H1 (cell line): ENCODE results near the gene UGT2B7. TPM values are rescaled to one million over a fixed set of nuclear protein-coding genes. Genes with fewer than 3 reads are reported as not detected.
"Not testable (repeated sequence)": the region's sequence is repeated elsewhere in the genome, so short reads cannot be mapped to it uniquely, and the experiment has no call there.

Source experiments
- CTCF ChIA-PET: fragments of 300-600 bp; sonication (Branson Sonifier 250); formaldehyde crosslinking; loops from one replicate; lab custom pipeline; 2021; ENCODE audit not compliant: partially characterized antibody; lab: Charles Lee
- POLR2A ChIA-PET: fragments of 300-600 bp; sonication (Branson Sonifier 250); formaldehyde crosslinking; loops from one replicate; lab custom pipeline; 2021; ENCODE audit warnings: inconsistent platforms; ENCODE audit not compliant: partially characterized antibody; lab: Charles Lee
- DNase-seq, 2 experiments: peaks; one replicate each; pipeline versions ENCODE4 v3.0.0 to v3.0.0-alpha.2; 2010 to 2022; ENCODE audit warnings: low spot score in 2 of 2, low read depth in 1 of 2, mixed read lengths in 1 of 2
- FAIRE-seq: peaks from 2 replicates; lab custom pipeline; 2011; peaks lifted over from hg19 to GRCh38; lab: Jason Lieb, UNC
- H2AFZ ChIP-seq: 2 replicates; pipeline ENCODE4 v1.8.1; 2012; ENCODE audit warnings: low read length, inconsistent platforms
- H2AK5ac ChIP-seq: 2 replicates; pipeline ENCODE4 v1.6.1; 2013; ENCODE audit warnings: low read depth, low read length
- H2BK120ac ChIP-seq: replicated peaks from 2 replicates; pipeline ENCODE3; 2013; ENCODE audit warnings: low read depth, low read length, inconsistent platforms
- H2BK12ac ChIP-seq: 2 replicates; pipeline ENCODE4 v1.6.1; 2013; ENCODE audit warnings: low read depth, low read length
- H2BK15ac ChIP-seq: 2 replicates; pipeline ENCODE4 v1.6.1; 2013; ENCODE audit warnings: low read length
- H2BK20ac ChIP-seq: 2 replicates; pipeline ENCODE4 v1.6.1; 2013; ENCODE audit warnings: low read length
- H2BK5ac ChIP-seq: 2 replicates; pipeline ENCODE4 v1.6.1; 2013; ENCODE audit warnings: low read depth, low read length
- H3K14ac ChIP-seq: 2 replicates; pipeline ENCODE4 v1.6.1; 2013; ENCODE audit warnings: inconsistent platforms; ENCODE audit not compliant: insufficient read length
- H3K18ac ChIP-seq: 2 replicates; pipeline ENCODE4 v1.6.1; 2013; ENCODE audit warnings: low read length; ENCODE audit errors: extremely low read depth
- H3K23ac ChIP-seq: 2 replicates; pipeline ENCODE4 v1.6.1; 2013; ENCODE audit warnings: inconsistent platforms; ENCODE audit not compliant: insufficient read length
- H3K23me2 ChIP-seq: 2 replicates; pipeline ENCODE4 v1.6.1; 2013; ENCODE audit warnings: low read depth, low read length
- H3K27ac ChIP-seq: 2 replicates; pipeline ENCODE4 v1.6.1; 2011; ENCODE audit warnings: low read depth, low read length, inconsistent platforms
- H3K27me3 ChIP-seq, 4 experiments: replicated peaks in 1 of 4; 1 replicate in 1 of 4; 2 replicates in 3 of 4; pipeline versions ENCODE4 v1.6.1 to v1.8.1; 2011 to 2013; ENCODE audit warnings: low read length in 3 of 4, mild to moderate bottlenecking in 3 of 4, inconsistent platforms in 2 of 4, mixed read lengths in 2 of 4, moderate library complexity in 1 of 4; ENCODE audit not compliant: control insufficient read depth in 3 of 4, insufficient read depth in 3 of 4; ENCODE audit errors: extremely low read depth in 1 of 4
- H3K36me3 ChIP-seq, 4 experiments: 2 replicates each; pipeline versions ENCODE4 v1.6.1 to v1.8.1; 2011 to 2013; ENCODE audit warnings: mild to moderate bottlenecking in 4 of 4, low read length in 3 of 4, moderate library complexity in 2 of 4, control low read depth in 1 of 4, inconsistent platforms in 1 of 4; ENCODE audit not compliant: insufficient read depth in 4 of 4, control insufficient read depth in 2 of 4
- H3K4ac ChIP-seq: replicated peaks from 2 replicates; pipeline ENCODE3; 2013; ENCODE audit warnings: low read length, low read depth, mixed read lengths, inconsistent platforms; ENCODE audit not compliant: insufficient read length
- H3K4me1 ChIP-seq, 4 experiments: replicated peaks in 1 of 4; 1 replicate in 1 of 4; 2 replicates in 3 of 4; pipeline versions ENCODE4 v1.6.1 to v1.8.1; 2011 to 2013; ENCODE audit warnings: low read length in 3 of 4, inconsistent platforms in 2 of 4, mixed read lengths in 1 of 4; ENCODE audit not compliant: insufficient read depth in 4 of 4, control insufficient read depth in 3 of 4
- H3K4me2 ChIP-seq, 2 experiments: 2 replicates each; pipeline versions ENCODE4 v1.6.1 to v1.8.1; 2011 to 2013; ENCODE audit warnings: low read depth in 2 of 2, low read length in 2 of 2, control low read depth in 1 of 2, inconsistent platforms in 1 of 2, mild to moderate bottlenecking in 1 of 2; ENCODE audit not compliant: insufficient read depth in 1 of 2
- H3K4me3 ChIP-seq, 4 experiments: fragments of 200-600, 300-600 bp in 1 of 4; sonication (generic), shearing (Covaris generic), sonication (Bioruptor Twin) in 1 of 4; 2 replicates each; pipeline versions ENCODE4 v1.5.1 to v1.8.1; 2011 to 2016; ENCODE audit warnings: low read length in 4 of 4, low read depth in 3 of 4, control low read depth in 2 of 4, inconsistent platforms in 2 of 4, mild to moderate bottlenecking in 2 of 4, mixed read lengths in 1 of 4, moderate library complexity in 1 of 4; ENCODE audit not compliant: insufficient read depth in 2 of 4; ENCODE audit errors: extremely low read depth in 1 of 4
- H3K56ac ChIP-seq: replicated peaks from 2 replicates; pipeline ENCODE3; 2013; ENCODE audit warnings: low read depth, mild to moderate bottlenecking, mixed read lengths, low read length, inconsistent platforms; ENCODE audit not compliant: insufficient read length
- H3K79me1 ChIP-seq: 2 replicates; pipeline ENCODE4 v1.6.1; 2013; ENCODE audit warnings: low read depth, low read length, control low read depth
- H3K79me2 ChIP-seq, 2 experiments: 2 replicates each; pipeline versions ENCODE4 v1.6.1 to v1.8.1; 2012 to 2013; ENCODE audit warnings: low read length in 2 of 2, mild to moderate bottlenecking in 2 of 2, inconsistent platforms in 1 of 2; ENCODE audit not compliant: insufficient read depth in 2 of 2, control insufficient read depth in 1 of 2
- H3K9ac ChIP-seq, 4 experiments: replicated peaks in 1 of 4; 1 replicate in 1 of 4; 2 replicates in 3 of 4; pipeline versions ENCODE4 v1.6.1 to v1.8.1; 2011 to 2013; ENCODE audit warnings: low read depth in 3 of 4, low read length in 3 of 4, control low read depth in 2 of 4, mild to moderate bottlenecking in 2 of 4, moderate library complexity in 2 of 4, inconsistent platforms in 1 of 4; ENCODE audit errors: extremely low read depth in 1 of 4
- H3K9me3 ChIP-seq, 2 experiments: 2 replicates each; pipeline versions ENCODE4 v1.6.1 to v1.8.1; 2012 to 2013; ENCODE audit warnings: mild to moderate bottlenecking in 2 of 2, moderate library complexity in 2 of 2, control low read depth in 1 of 2, inconsistent platforms in 1 of 2, low read depth in 1 of 2, low read length in 1 of 2, mixed read lengths in 1 of 2; ENCODE audit not compliant: insufficient read depth in 2 of 2
- H4K20me1 ChIP-seq, 2 experiments: replicated peaks in 1 of 2; 2 replicates each; pipeline versions ENCODE3 to v1.8.1; 2011 to 2013; ENCODE audit warnings: inconsistent platforms in 2 of 2, low read length in 2 of 2, mild to moderate bottlenecking in 1 of 2; ENCODE audit not compliant: insufficient read depth in 2 of 2, control insufficient read depth in 1 of 2
- H4K5ac ChIP-seq: 2 replicates; pipeline ENCODE4 v1.6.1; 2013; ENCODE audit warnings: low read length, low read depth, mixed read lengths, inconsistent platforms; ENCODE audit not compliant: insufficient read length
- H4K8ac ChIP-seq: 2 replicates; pipeline ENCODE4 v1.8.0; 2013; ENCODE audit warnings: mild to moderate bottlenecking, moderate library complexity, low read length, inconsistent platforms; ENCODE audit not compliant: insufficient read depth; ENCODE audit errors: extremely low read depth
- H4K91ac ChIP-seq: replicated peaks from 2 replicates; pipeline ENCODE3; 2013; ENCODE audit warnings: low read length, mixed read lengths, inconsistent platforms; ENCODE audit not compliant: insufficient read length
- WGBS, 2 experiments: shearing (Covaris generic) in 1 of 2; methylation state at CpG; one replicate each; pipeline versions ENCODE4 v1.1.6 to v1.1.7; 2013 to 2015; ENCODE audit warnings: low lambda C conversion rate in 2 of 2, mixed read lengths in 2 of 2, inconsistent platforms in 1 of 2, low coverage in 1 of 2, missing lambda C conversion rate in 1 of 2; ENCODE audit not compliant: insufficient replicate concordance in 2 of 2, insufficient coverage in 1 of 2, insufficient read length in 1 of 2; ENCODE audit errors: extremely low coverage in 1 of 2, missing lambda C conversion rate in 1 of 2; 5-methylcytosine and 5-hydroxymethylcytosine counted together
- polyA plus RNA-seq, 7 experiments: library from polyadenylated mRNA; depleted of rRNA in 3 of 7; stranded (reverse) in 5 of 7; unstranded in 2 of 7; fragments of >200 nt in 5 of 7; fragments of 200-250 nt in 2 of 7; gene quantifications; 1 replicate in 5 of 7; 2 replicates in 1 of 7; 4 replicates in 1 of 7; pipeline versions ENCODE4 v1.2.1 to v1.2.3, GENCODE V29; 2011 to 2013; ENCODE audit warnings: missing spikeins in 2 of 7, mixed read lengths in 2 of 7
- total RNA-seq: library from RNA; stranded (reverse); fragmentation: NEBNext Ultra II Directional; extraction: Animal tissue kit (Norgen Biotek cat#: 25700); gene quantifications from 2 replicates; pipeline ENCODE4 v1.2.1, GENCODE V29; 2021

Gene UGT2B7
- total and polyA plus RNA-seq, 2 of the 8 experiments (the other 6 are each of a cell fraction or from before 2014, with no cell fraction given) = not detected

GRCh38 chr4:69054033-69054432 lies 42.2 kb upstream of the UGT2B7 start:
- H2BK120ac ChIP-seq, H3K23me2 ChIP-seq, H4K5ac ChIP-seq, POLR2A ChIA-PET, H3K56ac ChIP-seq, H2BK5ac ChIP-seq, FAIRE-seq, H3K9ac ChIP-seq, H4K20me1 ChIP-seq, H4K8ac ChIP-seq, H3K9me3 ChIP-seq, H2BK12ac ChIP-seq, H4K91ac ChIP-seq, H3K27me3 ChIP-seq, H2BK20ac ChIP-seq, H2AK5ac ChIP-seq, H2BK15ac ChIP-seq, H3K79me2 ChIP-seq, H3K79me1 ChIP-seq, H3K4ac ChIP-seq, H3K14ac ChIP-seq, DNase-seq, H3K23ac ChIP-seq, H3K4me2 ChIP-seq, H3K36me3 ChIP-seq, H3K4me3 ChIP-seq, H3K18ac ChIP-seq, H3K27ac ChIP-seq, H2AFZ ChIP-seq: not testable (repeated sequence)
- CTCF ChIA-PET = interaction anchor here (1.0 to 1.2 kb wide), 2 partner anchors 29 to 417 kb away, joined by 3 read pairs; no protein-coding TSS in a partner anchor
- WGBS, 2 experiments = 94% methylated on average over 1 of the region's 1 CpG; no CpG with 5 or more reads in 1 of the 2 experiments
- H3K4me1 ChIP-seq = peaks cover 11 to 20% (median 13%) of the 10 kb centered on the region in 4 experiments; a peak in 6 of 7 replicates
